ENCODE data around the gene CDC27.
"Not testable (repeated sequence)": the region's sequence is repeated elsewhere in the genome, so short reads cannot be mapped to it uniquely, and the experiment has no call there.

CDC27 gene

DNA sequence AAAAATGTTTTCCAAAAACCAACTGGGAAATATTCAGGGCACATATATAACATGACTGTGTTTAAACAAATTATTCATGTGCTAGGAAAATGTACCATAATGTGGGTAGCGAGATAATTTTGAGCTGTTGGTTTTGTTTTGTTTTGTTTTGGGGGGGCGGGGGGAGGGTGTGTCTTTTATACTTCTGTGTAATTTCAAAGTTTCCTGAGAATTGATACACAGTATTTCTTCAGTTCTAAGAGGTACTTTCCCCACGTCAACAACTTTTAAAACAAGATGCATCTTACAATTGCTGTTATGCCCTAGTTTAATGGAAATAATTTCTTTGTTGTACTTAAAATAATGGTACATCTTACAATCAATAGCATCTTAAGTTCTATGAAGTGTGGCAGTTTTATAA, 110.3 kb downstream of the CDC27 start:
- no peak for DNase-seq (ENCODE audit: low read depth)
- H3K4me3 ChIP-seq (ENCODE audit: low read length): no peak overlapping the region
- TF ChIP-seq, protein P1, sequence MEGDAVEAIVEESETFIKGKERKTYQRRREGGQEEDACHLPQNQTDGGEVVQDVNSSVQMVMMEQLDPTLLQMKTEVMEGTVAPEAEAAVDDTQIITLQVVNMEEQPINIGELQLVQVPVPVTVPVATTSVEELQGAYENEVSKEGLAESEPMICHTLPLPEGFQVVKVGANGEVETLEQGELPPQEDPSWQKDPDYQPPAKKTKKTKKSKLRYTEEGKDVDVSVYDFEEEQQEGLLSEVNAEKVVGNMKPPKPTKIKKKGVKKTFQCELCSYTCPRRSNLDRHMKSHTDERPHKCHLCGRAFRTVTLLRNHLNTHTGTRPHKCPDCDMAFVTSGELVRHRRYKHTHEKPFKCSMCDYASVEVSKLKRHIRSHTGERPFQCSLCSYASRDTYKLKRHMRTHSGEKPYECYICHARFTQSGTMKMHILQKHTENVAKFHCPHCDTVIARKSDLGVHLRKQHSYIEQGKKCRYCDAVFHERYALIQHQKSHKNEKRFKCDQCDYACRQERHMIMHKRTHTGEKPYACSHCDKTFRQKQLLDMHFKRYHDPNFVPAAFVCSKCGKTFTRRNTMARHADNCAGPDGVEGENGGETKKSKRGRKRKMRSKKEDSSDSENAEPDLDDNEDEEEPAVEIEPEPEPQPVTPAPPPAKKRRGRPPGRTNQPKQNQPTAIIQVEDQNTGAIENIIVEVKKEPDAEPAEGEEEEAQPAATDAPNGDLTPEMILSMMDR (IDR thresholded peaks at IDR 0.05; ENCODE audit: insufficient read depth, low read depth, low read length, missing control alignments): no peak

DNA sequence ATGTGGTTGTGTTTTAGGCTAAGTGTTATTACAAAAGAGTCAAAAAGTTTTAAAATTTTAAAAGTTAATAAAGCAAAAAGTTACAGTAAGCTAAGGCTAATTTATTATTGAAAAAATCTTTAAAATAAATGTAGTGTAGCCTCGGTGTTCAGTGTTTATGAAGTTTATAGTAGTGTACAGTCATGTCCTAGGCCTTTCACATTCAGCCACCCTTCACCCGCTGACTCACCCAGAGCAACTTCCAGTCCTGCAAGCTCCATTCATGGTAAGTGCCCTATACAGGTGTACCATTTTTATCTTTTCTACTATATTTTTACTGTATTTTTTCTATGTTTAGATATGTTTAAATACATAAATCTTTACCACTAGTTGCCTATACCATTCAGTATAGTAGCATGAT, 111.5 kb downstream of the CDC27 start:
- DNase-seq (ENCODE audit: low read depth): peak; percentile 83
- TF ChIP-seq, protein P1 (IDR thresholded peaks at IDR 0.05; ENCODE audit: insufficient read depth, low read depth, low read length, missing control alignments): no peak

DNA sequence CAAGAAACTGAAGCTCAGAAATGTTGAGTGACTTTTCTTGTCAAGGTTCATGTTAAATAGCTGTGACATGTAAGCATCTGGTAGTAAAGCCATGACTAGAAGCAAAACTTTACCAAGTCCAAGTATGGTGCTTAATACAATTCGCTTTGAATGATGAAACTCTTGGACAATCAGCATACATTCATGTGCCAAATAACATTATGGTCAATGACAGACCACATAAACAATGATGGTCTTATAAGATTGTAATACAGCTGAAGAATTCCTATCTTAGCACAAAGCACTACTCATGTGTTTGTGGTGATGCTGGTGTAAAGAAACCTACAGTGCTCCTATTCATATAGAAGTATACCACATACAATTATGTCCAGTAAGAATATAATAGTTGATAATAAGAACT, 112.9 kb downstream of the CDC27 start:
- no peak for DNase-seq (ENCODE audit: low read depth)
- TF ChIP-seq, protein P1 (IDR thresholded peaks at IDR 0.05; ENCODE audit: insufficient read depth, low read depth, low read length, missing control alignments): no peak
- no peak overlapping the region for H3K4me3 ChIP-seq (ENCODE audit: low read length)

More for the DNA sequence above, 111.5 kb downstream of the CDC27 start:
- no peak overlapping the region for H3K4me3 ChIP-seq (ENCODE audit: low read length)

DNA sequence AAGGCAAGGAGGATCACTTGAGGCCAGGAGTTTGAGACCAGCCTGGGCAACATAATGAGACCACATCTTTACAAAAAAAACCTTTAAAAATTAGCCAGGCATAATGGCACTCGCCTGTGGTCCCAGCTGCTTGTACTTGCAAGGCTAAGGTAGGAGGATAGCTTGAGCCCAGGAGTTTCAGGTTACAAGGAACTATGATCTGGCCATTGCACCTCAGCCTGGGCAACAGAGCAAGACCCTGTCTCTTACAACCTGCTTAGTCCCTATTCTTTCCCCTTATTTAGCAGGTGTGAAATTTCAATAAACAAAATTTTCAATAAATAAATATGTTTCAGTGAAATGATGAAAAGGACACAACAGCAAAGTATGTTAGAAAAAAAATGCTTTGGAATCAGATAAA, 114.7 kb downstream of the CDC27 start:
- not testable (repeated sequence) for H3K4me3 ChIP-seq (ENCODE audit: low read length); DNase-seq (ENCODE audit: low read depth)

DNA sequence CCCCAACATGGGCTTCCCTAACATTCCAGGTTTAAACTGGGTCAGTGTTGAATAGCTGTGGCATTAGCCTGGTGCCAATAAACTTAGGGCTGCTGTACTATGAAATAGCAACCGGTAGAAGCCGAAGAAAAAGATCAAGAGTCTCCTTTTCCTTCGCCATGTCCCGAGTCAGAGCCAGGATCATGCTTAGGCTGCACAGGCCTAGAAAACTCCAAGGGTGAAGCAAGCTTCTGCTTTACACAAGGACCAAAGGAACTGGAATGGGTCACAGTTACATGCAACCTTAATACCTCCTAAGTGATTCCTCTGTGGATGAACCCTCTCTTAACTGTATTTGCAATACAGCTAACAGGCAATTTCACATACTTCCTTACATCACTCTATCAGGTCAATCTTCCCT, 115.5 kb downstream of the CDC27 start:
- H3K4me3 ChIP-seq (ENCODE audit: low read length); DNase-seq (ENCODE audit: low read depth): not testable (repeated sequence)

DNA sequence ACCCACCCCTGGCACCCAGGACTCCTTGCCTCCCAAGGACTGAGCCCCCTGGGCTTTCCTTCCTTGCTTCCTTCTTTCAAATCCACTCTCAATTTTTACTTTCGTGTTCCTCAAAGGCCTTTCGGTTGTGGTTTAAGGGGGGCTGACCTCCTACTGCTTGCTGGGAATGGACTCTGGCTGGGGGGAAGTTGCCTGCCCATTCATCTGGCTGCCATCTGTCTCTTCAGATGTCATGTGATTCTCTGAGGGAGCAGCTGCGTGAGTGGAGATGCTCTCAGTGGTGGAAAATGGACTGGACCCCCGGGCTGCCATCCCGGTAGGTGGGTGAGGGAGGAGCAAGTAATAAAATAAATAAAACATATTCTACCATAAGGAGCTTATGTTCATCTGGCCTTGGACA, 116.2 kb downstream of the CDC27 start:
- TF ChIP-seq, protein P1 (IDR thresholded peaks at IDR 0.05; ENCODE audit: insufficient read depth, low read depth, low read length, missing control alignments): no peak
- no peak overlapping the region for H3K4me3 ChIP-seq (ENCODE audit: low read length)

DNA sequence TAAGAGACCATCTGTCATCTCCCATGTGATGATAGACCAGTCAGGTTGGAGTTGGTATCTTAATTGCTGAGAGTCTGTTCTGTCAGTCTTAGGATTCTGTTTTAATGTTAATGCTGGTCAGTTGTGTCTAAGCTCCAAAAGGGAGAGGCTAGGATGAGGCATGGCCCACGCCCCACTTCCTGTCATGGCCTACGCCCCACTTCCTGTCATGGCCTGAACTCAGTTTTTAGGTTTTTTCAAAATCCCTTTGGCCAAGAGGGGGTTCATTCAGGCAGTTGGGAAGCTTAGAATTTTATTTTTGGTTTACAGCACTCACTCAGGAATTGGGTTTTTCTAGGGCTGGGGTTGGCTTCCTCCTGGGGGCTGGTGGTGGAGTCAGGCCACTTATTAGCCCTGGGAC, 117.9 kb downstream of the CDC27 start:
- not testable (repeated sequence) for H3K4me3 ChIP-seq (ENCODE audit: low read length); DNase-seq (ENCODE audit: low read depth)

More for the DNA sequence above, 116.2 kb downstream of the CDC27 start:
- no peak for DNase-seq (ENCODE audit: low read depth)

DNA sequence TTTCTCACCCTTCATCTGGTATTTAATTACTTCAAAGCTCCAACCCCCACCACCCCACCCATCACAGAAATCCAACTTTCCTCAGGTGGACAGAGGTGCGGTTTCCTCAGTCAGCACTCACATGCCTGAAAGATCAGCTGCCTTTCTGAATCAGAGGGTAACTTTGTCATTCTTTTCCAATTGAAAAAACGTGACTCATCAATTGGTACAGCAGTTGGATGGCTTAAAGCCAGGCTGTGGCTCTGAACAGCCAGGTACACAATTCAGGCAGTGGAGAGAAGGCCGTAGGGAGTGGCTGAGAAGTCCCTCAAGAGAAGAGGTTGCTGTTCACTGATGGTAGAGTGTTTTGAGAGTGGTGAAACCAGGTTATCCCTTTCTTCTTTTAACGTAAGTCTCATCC, 118.8 kb downstream of the CDC27 start:
- not testable (repeated sequence) for H3K4me3 ChIP-seq (ENCODE audit: low read length)
- DNase-seq (ENCODE audit: low read depth): peak; percentile 94
